Fibroblast of villous mesenchyme (primary cell): ENCODE data around the gene ABCB10. TPM values are rescaled to one million over a fixed set of nuclear protein-coding genes. Genes with fewer than 3 reads are reported as not detected.

Experiments
- DNase-seq: peaks from one replicate; pipeline ENCODE4 v3.0.0-alpha.2; 2010; ENCODE audit warnings: low read depth
- H3K4me3 ChIP-seq: 2 replicates; pipeline ENCODE4 v1.5.1; 2011; ENCODE audit warnings: low read depth, mild to moderate bottlenecking, low read length
- total RNA-seq: library from RNA; depleted of rRNA; stranded (reverse); fragments of >200 nt; gene quantifications from 2 replicates; pipeline ENCODE4 v1.2.3, GENCODE V29; 2012
- TF ChIP-seq, protein P1 (sequence below): IDR thresholded peaks from 2 replicates; pipeline ENCODE4 v1.5.1; 2012; ENCODE audit warnings: low read depth, mild to moderate bottlenecking, low read length; ENCODE audit not compliant: insufficient read depth

The ABCB10 gene
- total RNA-seq, 1 donor: 18.1 TPM

DNA sequence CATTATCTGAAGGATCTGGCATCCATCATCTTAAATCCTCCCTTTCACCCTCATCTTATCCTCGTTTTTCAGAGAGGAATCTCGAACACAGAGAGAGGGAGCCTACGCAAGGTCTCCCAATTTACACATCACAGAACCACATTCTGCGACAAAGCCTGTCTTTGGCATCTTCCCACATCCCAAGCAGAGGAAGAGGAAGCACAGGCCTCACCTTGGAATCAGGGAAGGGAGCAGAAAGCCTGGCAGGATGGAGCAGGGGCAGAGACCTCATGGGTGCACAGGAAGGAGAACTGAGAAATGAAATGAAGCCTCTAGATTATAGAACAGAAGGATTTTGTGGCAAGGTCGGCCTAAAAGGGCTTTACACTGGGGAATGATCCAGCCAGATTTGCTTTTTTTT is 5.8 kb downstream of the ABCB10 start:
- TF ChIP-seq, protein P1, sequence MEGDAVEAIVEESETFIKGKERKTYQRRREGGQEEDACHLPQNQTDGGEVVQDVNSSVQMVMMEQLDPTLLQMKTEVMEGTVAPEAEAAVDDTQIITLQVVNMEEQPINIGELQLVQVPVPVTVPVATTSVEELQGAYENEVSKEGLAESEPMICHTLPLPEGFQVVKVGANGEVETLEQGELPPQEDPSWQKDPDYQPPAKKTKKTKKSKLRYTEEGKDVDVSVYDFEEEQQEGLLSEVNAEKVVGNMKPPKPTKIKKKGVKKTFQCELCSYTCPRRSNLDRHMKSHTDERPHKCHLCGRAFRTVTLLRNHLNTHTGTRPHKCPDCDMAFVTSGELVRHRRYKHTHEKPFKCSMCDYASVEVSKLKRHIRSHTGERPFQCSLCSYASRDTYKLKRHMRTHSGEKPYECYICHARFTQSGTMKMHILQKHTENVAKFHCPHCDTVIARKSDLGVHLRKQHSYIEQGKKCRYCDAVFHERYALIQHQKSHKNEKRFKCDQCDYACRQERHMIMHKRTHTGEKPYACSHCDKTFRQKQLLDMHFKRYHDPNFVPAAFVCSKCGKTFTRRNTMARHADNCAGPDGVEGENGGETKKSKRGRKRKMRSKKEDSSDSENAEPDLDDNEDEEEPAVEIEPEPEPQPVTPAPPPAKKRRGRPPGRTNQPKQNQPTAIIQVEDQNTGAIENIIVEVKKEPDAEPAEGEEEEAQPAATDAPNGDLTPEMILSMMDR: no peak
- no peak for DNase-seq

DNA sequence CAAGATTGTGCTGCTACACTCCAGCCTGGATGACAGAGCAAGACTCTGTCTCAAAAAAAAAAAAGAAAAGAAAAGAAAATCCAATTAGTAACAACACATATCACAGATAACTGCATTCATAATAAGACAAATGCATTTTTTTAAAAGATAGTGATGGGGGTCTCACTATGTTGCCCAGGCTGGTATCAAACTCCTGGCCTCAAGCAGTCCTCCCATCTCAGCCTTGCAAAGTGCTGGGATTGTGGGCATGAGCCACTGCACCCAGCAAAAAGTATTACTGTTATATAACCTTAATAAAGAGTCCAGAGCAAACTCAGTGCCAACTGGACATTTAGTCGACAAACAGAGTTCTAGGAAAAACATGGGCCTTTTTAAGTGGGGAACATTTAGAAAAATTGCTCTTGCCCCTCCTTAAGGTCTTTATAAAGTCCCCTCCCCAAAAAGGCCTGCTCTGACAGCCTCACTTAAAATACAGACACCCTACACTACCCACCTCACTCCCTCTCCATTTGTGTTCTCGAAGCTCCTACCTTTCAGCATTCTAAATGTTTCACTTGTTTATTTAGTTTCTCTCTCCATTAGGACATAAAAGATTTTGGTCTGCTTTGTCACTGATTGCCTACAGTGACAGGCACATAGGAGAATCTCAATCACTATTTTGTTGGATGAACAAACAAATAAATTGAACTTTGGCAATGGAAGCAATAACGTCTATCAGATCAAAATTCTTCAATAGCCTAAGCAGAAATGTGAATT is 7.5 kb downstream of the ABCB10 start:
- TF ChIP-seq, protein P1: no peak
- no peak overlapping the region for H3K4me3 ChIP-seq
- no peak for DNase-seq

More for the DNA sequence above, 5.8 kb downstream of the ABCB10 start:
- no peak overlapping the region for H3K4me3 ChIP-seq

GRCh38 chr1:229547542-229547941 is 11.0 kb downstream of the ABCB10 start:
- no peak for DNase-seq
- no peak overlapping the region for H3K4me3 ChIP-seq

DNA sequence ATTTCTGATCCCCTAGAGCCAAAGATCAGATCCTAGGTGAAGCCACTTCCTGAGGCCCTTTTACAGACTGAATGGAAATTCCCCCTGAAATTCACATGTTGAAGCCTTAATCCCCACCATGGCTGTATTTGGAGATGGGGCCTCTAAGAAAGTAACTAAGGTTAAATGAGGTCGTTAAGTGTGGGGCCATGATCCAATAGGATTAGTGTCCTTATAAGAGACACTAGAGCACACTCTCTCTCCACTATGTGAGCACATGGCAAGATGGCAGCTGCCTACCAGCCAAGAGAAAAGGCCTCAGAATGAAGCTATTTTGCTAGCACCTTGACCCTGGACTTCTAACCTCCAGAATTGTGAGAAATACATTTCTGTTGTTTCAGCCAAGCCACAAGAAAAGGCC is 13.9 kb downstream of the ABCB10 start:
- TF ChIP-seq, protein P1: no peak
- DNase-seq: no peak
- H3K4me3 ChIP-seq: no peak overlapping the region

More at GRCh38 chr1:229547542-229547941, 11.0 kb downstream of the ABCB10 start:
- TF ChIP-seq, protein P1: no peak

DNA sequence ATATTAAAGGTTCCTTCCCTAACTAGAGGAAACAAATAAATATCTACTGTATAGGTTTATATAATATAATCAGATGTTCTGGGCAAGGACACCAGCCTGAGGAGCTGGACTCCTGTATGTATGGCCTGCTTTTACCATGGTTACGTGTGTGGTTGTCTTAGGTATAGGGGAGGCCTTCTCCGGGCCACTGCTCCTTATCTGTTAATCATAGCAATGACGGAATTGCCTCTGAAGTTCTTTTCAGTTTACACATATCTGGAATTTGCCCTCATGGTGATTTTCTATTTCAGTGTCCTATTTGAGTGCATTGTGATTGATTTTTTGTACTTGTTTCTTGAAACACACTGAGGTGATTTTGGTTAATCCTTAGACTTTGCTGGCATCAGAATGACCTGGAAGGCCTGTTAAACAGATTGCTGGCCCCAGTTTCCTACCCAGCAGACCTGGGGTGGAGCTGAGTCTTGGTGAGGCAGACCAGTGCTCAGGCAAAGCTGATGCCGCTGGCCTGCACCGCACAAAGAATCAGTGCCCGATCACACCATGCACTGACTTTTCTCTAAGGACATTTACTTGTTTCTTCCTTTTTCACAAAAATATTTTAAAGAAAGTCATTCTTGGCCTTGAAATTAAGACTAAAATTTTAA is 18.5 kb downstream of the ABCB10 start:
- H3K4me3 ChIP-seq: no peak overlapping the region
- TF ChIP-seq, protein P1: no peak
- no peak for DNase-seq

GRCh38 chr1:229538945-229539344 is 19.6 kb downstream of the ABCB10 start:
- TF ChIP-seq, protein P1: no peak
- no peak overlapping the region for H3K4me3 ChIP-seq
- DNase-seq: no peak
